AML-193 (cell line): ENCODE results near the gene XIRP2.
"Not testable (repeated sequence)": the region's sequence is repeated elsewhere in the genome, so short reads cannot be mapped to it uniquely, and the experiment has no call there.

Source experiments
- DNase-seq, 2 experiments: peaks; one replicate each; lab custom pipeline; 2025; lab: John Stamatoyannopoulos, UW

Gene XIRP2

GRCh38 chr2:167196461-167197252 is 308.4 kb downstream of the XIRP2 start:
- peak; percentile 76 to 79 for DNase-seq

- DNase-seq = no peak
Measured at GRCh38 chr2:167198009-167198408, 309.7 kb downstream of the XIRP2 start.

GRCh38 chr2:167198576-167198975 is 310.3 kb downstream of the XIRP2 start:
- no peak for DNase-seq

GRCh38 chr2:167200019-167200418 is 311.7 kb downstream of the XIRP2 start:
- no peak for DNase-seq

GRCh38 chr2:167209784-167210183 is 321.5 kb downstream of the XIRP2 start:
- no peak for DNase-seq

GRCh38 chr2:167212014-167212648 is 323.9 kb downstream of the XIRP2 start:
- peak; percentile 48 to 63 for DNase-seq

- DNase-seq = no peak
Measured at GRCh38 chr2:167215595-167215994, 327.3 kb downstream of the XIRP2 start.

GRCh38 chr2:167237478-167237877 is 349.2 kb downstream of the XIRP2 start:
- DNase-seq = no peak

- DNase-seq = no peak
Measured at GRCh38 chr2:167240671-167241070, 352.4 kb downstream of the XIRP2 start.

- peak; percentile 9 to 38 for DNase-seq
Measured at GRCh38 chr2:167249197-167249596, 360.9 kb downstream of the XIRP2 start.

- no peak for DNase-seq
Measured at GRCh38 chr2:167253025-167253424, 364.7 kb downstream of the XIRP2 start.

- DNase-seq = no peak
Measured at GRCh38 chr2:167254721-167255120, 366.4 kb downstream of the XIRP2 start.

GRCh38 chr2:167258712-167259111 is 370.4 kb downstream of the XIRP2 start:
- DNase-seq = no peak

- peak in 1 of 2 experiments; percentile 17 for DNase-seq
Measured at GRCh38 chr2:167264380-167264779, 376.1 kb downstream of the XIRP2 start.

GRCh38 chr2:167265004-167265403 is 376.7 kb downstream of the XIRP2 start:
- DNase-seq = no peak

GRCh38 chr2:167265722-167266121 is 377.4 kb downstream of the XIRP2 start:
- no peak for DNase-seq

GRCh38 chr2:167268245-167268644 is 380.0 kb downstream of the XIRP2 start:
- DNase-seq = not testable (repeated sequence)

GRCh38 chr2:167271932-167272331 is 383.7 kb downstream of the XIRP2 start:
- no peak for DNase-seq

GRCh38 chr2:167275046-167275445 is 386.8 kb downstream of the XIRP2 start:
- no peak for DNase-seq

- DNase-seq = no peak
Measured at GRCh38 chr2:167279810-167280209, 391.5 kb downstream of the XIRP2 start.

GRCh38 chr2:167287212-167287611 is 398.9 kb downstream of the XIRP2 start:
- DNase-seq = no peak

GRCh38 chr2:167289651-167290410 is 401.6 kb downstream of the XIRP2 start:
- DNase-seq = no peak
